ENCODE results near the gene DAP. TPM values are rescaled to one million over a fixed set of nuclear protein-coding genes. Genes with fewer than 3 reads are reported as not detected.

DAP gene
- polyA plus RNA-seq, 2 donors = 20.0 to 27.7 TPM

DNA sequence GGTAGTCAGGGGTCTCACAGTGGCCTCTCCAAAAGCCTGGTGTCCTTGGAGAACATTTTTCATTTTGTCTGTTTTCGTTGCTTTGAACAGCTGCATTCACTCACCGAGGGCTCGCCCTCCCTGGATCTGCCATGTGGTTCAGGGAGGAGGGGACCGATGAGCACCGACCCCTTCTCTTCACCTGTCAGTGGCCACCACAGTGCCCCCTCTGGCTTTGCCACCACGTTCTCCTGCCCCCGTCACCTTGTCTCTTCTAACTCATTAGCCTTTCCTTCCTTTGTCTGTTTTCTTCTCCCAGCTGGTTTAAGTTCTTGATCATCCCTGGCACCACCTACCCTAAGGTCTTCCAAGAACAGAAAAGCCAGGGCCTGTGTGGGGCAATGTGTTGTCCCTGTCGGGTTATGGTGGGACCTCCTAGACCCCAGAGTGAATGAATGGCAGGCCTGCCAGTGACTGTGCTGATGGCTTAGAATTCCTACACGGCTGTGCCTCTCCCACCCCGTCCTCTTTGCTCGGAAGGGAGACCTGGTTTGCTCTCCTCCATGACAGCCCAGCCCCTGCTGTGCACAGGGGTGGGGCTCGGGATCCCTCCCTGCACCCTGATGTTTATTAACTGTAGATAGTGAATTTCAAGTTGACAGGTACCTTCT, 107.2 kb downstream of the DAP start:
- WGBS, 2 donors = 76 to 77% methylated on average over 12 of the region's 12 CpGs
- no peaks in the 10 kb centered on the region for H3K27me3 ChIP-seq (ENCODE audit: control insufficient read depth in 1 of 2, insufficient read depth in 2 of 2, low read length in 2 of 2)
- no peak overlapping the region for H3K4me3 ChIP-seq (ENCODE audit: low read depth in 1 of 2, low read length in 2 of 2)

DNA sequence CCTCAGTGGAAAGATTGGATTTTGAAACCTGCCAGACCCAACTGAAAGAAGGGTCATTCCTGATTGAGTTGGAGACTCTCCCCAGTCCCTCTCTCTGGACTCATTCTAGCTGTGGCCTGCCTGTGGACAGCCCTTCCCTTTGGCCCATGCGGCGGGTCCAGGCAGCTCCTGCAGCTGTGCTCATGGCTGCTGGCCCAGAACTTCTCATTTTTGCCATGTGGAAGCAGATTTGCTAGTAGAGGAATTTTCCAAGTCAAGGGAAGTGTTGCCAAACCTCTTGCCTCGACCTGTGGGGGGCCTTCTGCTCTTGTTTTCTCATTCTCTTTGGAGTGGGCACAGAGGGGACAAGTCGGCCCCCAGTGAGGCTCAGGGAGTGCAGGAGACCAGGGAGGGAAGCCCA, 108.0 kb downstream of the DAP start:
- H3K27ac ChIP-seq (ENCODE audit: low read depth in 2 of 2, low read length in 1 of 2) = no peak overlapping the region
- peaks cover 0 to 2% of the 10 kb centered on the region in 2 donors for H3K4me1 ChIP-seq (ENCODE audit: control insufficient read depth in 2 of 2, insufficient read depth in 2 of 2, low read length in 1 of 2)
- H3K9me3 ChIP-seq (ENCODE audit: control insufficient read depth in 2 of 2, insufficient read depth in 1 of 2, low read depth in 1 of 2, low read length in 1 of 2) = no peaks in the 10 kb centered on the region
- WGBS, 2 donors = 25 to 27% methylated on average over 4 of the region's 4 CpGs
- peaks cover 0 to 3% of the 10 kb centered on the region in 2 donors for H3K36me3 ChIP-seq (ENCODE audit: control insufficient read depth in 2 of 2, insufficient read depth in 2 of 2, low read length in 1 of 2)
- no peaks in the 10 kb centered on the region for H3K27me3 ChIP-seq (ENCODE audit: control insufficient read depth in 1 of 2, insufficient read depth in 2 of 2, low read length in 2 of 2)
- no peak overlapping the region for H3K4me3 ChIP-seq (ENCODE audit: low read depth in 1 of 2, low read length in 2 of 2)

More for the DNA sequence above, 107.2 kb downstream of the DAP start:
- no peaks in the 10 kb centered on the region for H3K9me3 ChIP-seq (ENCODE audit: control insufficient read depth in 2 of 2, insufficient read depth in 1 of 2, low read depth in 1 of 2, low read length in 1 of 2)
- H3K4me1 ChIP-seq (ENCODE audit: control insufficient read depth in 2 of 2, insufficient read depth in 2 of 2, low read length in 1 of 2) = peaks cover 0 to 2% of the 10 kb centered on the region in 2 donors
- H3K36me3 ChIP-seq (ENCODE audit: control insufficient read depth in 2 of 2, insufficient read depth in 2 of 2, low read length in 1 of 2) = peaks cover 0 to 3% of the 10 kb centered on the region in 2 donors
- H3K27ac ChIP-seq (ENCODE audit: low read depth in 2 of 2, low read length in 1 of 2) = no peak overlapping the region

- H3K4me1 ChIP-seq (ENCODE audit: control insufficient read depth in 2 of 2, insufficient read depth in 2 of 2, low read length in 1 of 2) = peaks cover 0 to 2% of the 10 kb centered on the region in 2 donors
- H3K36me3 ChIP-seq (ENCODE audit: control insufficient read depth in 2 of 2, insufficient read depth in 2 of 2, low read length in 1 of 2) = peaks cover 0 to 3% of the 10 kb centered on the region in 2 donors
- H3K27ac ChIP-seq (ENCODE audit: low read depth in 2 of 2, low read length in 1 of 2) = no peak overlapping the region
- H3K4me3 ChIP-seq (ENCODE audit: low read depth in 1 of 2, low read length in 2 of 2) = no peak overlapping the region
- no peaks in the 10 kb centered on the region for H3K27me3 ChIP-seq (ENCODE audit: control insufficient read depth in 1 of 2, insufficient read depth in 2 of 2, low read length in 2 of 2)
- 82 to 85% methylated on average over 8 of the region's 8 CpGs for WGBS, 2 donors
- H3K9me3 ChIP-seq (ENCODE audit: control insufficient read depth in 2 of 2, insufficient read depth in 1 of 2, low read depth in 1 of 2, low read length in 1 of 2) = no peaks in the 10 kb centered on the region
Observed at GRCh38 chr5:10652606-10653005, 108.4 kb downstream of the DAP start.

- no peak overlapping the region for H3K4me3 ChIP-seq (ENCODE audit: low read depth in 1 of 2, low read length in 2 of 2)
- peaks cover 0 to 3% of the 10 kb centered on the region in 2 donors for H3K36me3 ChIP-seq (ENCODE audit: control insufficient read depth in 2 of 2, insufficient read depth in 2 of 2, low read length in 1 of 2)
- 89 to 90% methylated on average over 13 of the region's 13 CpGs for WGBS, 2 donors
- H3K27ac ChIP-seq (ENCODE audit: low read depth in 2 of 2, low read length in 1 of 2) = no peak overlapping the region
- no peaks in the 10 kb centered on the region for H3K9me3 ChIP-seq (ENCODE audit: control insufficient read depth in 2 of 2, insufficient read depth in 1 of 2, low read depth in 1 of 2, low read length in 1 of 2)
- H3K27me3 ChIP-seq (ENCODE audit: control insufficient read depth in 1 of 2, insufficient read depth in 2 of 2, low read length in 2 of 2) = no peaks in the 10 kb centered on the region
- H3K4me1 ChIP-seq (ENCODE audit: control insufficient read depth in 2 of 2, insufficient read depth in 2 of 2, low read length in 1 of 2) = peaks cover 0 to 2% of the 10 kb centered on the region in 2 donors
Observed at GRCh38 chr5:10652151-10652550, 108.9 kb downstream of the DAP start.

GRCh38 chr5:10649666-10650380, 111.2 kb downstream of the DAP start:
- no peaks in the 10 kb centered on the region for H3K9me3 ChIP-seq (ENCODE audit: control insufficient read depth in 2 of 2, insufficient read depth in 1 of 2, low read depth in 1 of 2, low read length in 1 of 2)
- peaks cover 0 to 3% of the 10 kb centered on the region in 2 donors for H3K36me3 ChIP-seq (ENCODE audit: control insufficient read depth in 2 of 2, insufficient read depth in 2 of 2, low read length in 1 of 2)
- no peak overlapping the region for H3K4me3 ChIP-seq (ENCODE audit: low read depth in 1 of 2, low read length in 2 of 2)
- WGBS, 2 donors = 44 to 58% methylated on average over 57 to 68 of the region's 68 CpGs
- H3K4me1 ChIP-seq (ENCODE audit: control insufficient read depth in 2 of 2, insufficient read depth in 2 of 2, low read length in 1 of 2) = peaks cover 0 to 2% of the 10 kb centered on the region in 2 donors
- H3K27ac ChIP-seq (ENCODE audit: low read depth in 2 of 2, low read length in 1 of 2) = no peak overlapping the region
- no peaks in the 10 kb centered on the region for H3K27me3 ChIP-seq (ENCODE audit: control insufficient read depth in 1 of 2, insufficient read depth in 2 of 2, low read length in 2 of 2)

DNA sequence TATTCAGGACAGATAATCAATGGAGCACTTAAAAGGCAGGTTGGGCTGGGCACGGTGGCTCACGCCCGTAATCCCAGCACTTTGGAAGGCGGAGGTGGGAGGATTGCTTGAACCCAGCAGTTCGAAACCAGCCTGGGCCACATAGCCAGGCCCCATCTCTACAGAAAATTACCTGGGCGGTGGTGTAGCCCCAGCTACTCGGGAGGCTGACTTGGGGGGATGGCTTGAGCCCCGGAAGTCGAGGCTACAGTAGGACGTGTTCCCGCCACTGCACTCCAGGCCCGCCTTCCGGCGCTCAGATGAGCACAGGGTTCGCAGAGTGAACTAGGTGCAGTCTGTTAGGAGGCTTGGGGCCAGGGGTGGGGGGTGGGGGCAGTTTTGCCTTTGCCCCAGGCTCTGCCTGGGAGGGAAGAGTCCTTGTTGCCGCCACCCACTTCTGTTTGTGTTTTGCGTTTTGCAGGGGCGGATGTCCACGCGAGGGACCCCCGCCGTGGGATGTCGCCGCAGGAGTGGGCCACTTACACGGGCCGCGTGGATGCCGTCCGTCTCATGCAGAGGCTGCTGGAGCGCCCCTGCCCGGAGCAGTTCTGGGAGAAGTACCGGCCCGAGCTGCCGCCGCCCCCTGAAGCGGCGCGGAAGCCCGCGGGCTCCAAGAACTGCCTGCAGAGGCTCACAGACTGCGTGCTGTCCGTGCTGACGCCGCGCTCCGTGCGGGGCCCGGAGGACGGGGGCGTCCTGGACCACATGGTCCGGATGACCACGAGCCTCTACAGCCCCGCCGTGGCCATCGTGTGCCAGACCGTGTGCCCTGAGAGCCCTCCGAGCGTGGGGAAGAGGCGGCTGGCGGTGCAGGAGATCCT, 112.0 kb downstream of the DAP start:
- Histone ChIP-seq H3K4me3 (ENCODE audit: low read depth in 1 of 2, low read length in 2 of 2) (no peak overlapping the region), H3K4me1 (ENCODE audit: control insufficient read depth in 2 of 2, insufficient read depth in 2 of 2, low read length in 1 of 2) (peaks cover 0 to 2% of the 10 kb centered on the region in 2 donors), H3K27me3 (ENCODE audit: control insufficient read depth in 1 of 2, insufficient read depth in 2 of 2, low read length in 2 of 2) (no peaks in the 10 kb centered on the region), H3K27ac (ENCODE audit: low read depth in 2 of 2, low read length in 1 of 2) (no peak overlapping the region), H3K9me3 (ENCODE audit: control insufficient read depth in 2 of 2, insufficient read depth in 1 of 2, low read depth in 1 of 2, low read length in 1 of 2) (no peaks in the 10 kb centered on the region), H3K36me3 (ENCODE audit: control insufficient read depth in 2 of 2, insufficient read depth in 2 of 2, low read length in 1 of 2) (peaks cover 0 to 3% of the 10 kb centered on the region in 2 donors)
- WGBS, 2 donors = 61 to 65% methylated on average over 57 to 60 of the region's 60 CpGs

- no peak overlapping the region for H3K27ac ChIP-seq (ENCODE audit: low read depth in 2 of 2, low read length in 1 of 2)
- no peak overlapping the region for H3K4me3 ChIP-seq (ENCODE audit: low read depth in 1 of 2, low read length in 2 of 2)
- H3K36me3 ChIP-seq (ENCODE audit: control insufficient read depth in 2 of 2, insufficient read depth in 2 of 2, low read length in 1 of 2) = peaks cover 0 to 3% of the 10 kb centered on the region in 2 donors
- no peaks in the 10 kb centered on the region for H3K9me3 ChIP-seq (ENCODE audit: control insufficient read depth in 2 of 2, insufficient read depth in 1 of 2, low read depth in 1 of 2, low read length in 1 of 2)
- H3K27me3 ChIP-seq (ENCODE audit: control insufficient read depth in 1 of 2, insufficient read depth in 2 of 2, low read length in 2 of 2) = no peaks in the 10 kb centered on the region
- 97 to 98% methylated on average over 5 of the region's 5 CpGs for WGBS, 2 donors
- peaks cover 0 to 2% of the 10 kb centered on the region in 2 donors for H3K4me1 ChIP-seq (ENCODE audit: control insufficient read depth in 2 of 2, insufficient read depth in 2 of 2, low read length in 1 of 2)
Observed at GRCh38 chr5:10647640-10648039, 113.4 kb downstream of the DAP start.

GRCh38 chr5:10645671-10646070, 115.4 kb downstream of the DAP start:
- Histone ChIP-seq H3K27me3 (ENCODE audit: control insufficient read depth in 1 of 2, insufficient read depth in 2 of 2, low read length in 2 of 2) (no peaks in the 10 kb centered on the region), H3K36me3 (ENCODE audit: control insufficient read depth in 2 of 2, insufficient read depth in 2 of 2, low read length in 1 of 2) (no peaks in the 10 kb centered on the region), H3K27ac (ENCODE audit: low read depth in 2 of 2, low read length in 1 of 2) (no peak overlapping the region), H3K4me3 (ENCODE audit: low read depth in 1 of 2, low read length in 2 of 2) (no peak overlapping the region), H3K9me3 (ENCODE audit: control insufficient read depth in 2 of 2, insufficient read depth in 1 of 2, low read depth in 1 of 2, low read length in 1 of 2) (no peaks in the 10 kb centered on the region), H3K4me1 (ENCODE audit: control insufficient read depth in 2 of 2, insufficient read depth in 2 of 2, low read length in 1 of 2) (no peaks in the 10 kb centered on the region)
- WGBS, 2 donors = 75 to 76% methylated on average over 6 of the region's 6 CpGs

DNA sequence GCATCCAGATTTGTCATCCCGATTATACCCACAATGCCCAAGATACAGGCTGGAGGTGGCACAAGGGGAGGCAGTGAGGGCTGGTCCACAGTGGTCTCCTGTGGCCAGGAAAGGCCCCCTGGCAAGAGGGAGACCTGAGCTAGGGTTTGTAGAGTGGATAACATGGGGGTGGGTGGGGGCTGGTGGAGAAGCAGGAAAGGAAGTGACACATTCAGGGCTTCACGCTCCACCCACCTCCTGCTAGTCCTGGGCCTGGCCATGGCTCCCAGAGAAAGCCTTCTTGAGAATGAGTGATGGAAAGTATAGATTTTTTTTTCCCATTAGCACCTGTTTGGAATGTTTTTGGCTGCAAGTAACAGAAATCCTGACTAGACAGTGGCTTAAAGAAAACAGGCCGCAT, 115.9 kb downstream of the DAP start:
- WGBS, 2 donors = 87 to 93% methylated on average over 3 of the region's 3 CpGs
- H3K27me3 ChIP-seq (ENCODE audit: control insufficient read depth in 1 of 2, insufficient read depth in 2 of 2, low read length in 2 of 2) = no peaks in the 10 kb centered on the region
- no peaks in the 10 kb centered on the region for H3K9me3 ChIP-seq (ENCODE audit: control insufficient read depth in 2 of 2, insufficient read depth in 1 of 2, low read depth in 1 of 2, low read length in 1 of 2)
- H3K36me3 ChIP-seq (ENCODE audit: control insufficient read depth in 2 of 2, insufficient read depth in 2 of 2, low read length in 1 of 2) = no peaks in the 10 kb centered on the region
- no peak overlapping the region for H3K27ac ChIP-seq (ENCODE audit: low read depth in 2 of 2, low read length in 1 of 2)
- H3K4me3 ChIP-seq (ENCODE audit: low read depth in 1 of 2, low read length in 2 of 2) = no peak overlapping the region
- H3K4me1 ChIP-seq (ENCODE audit: control insufficient read depth in 2 of 2, insufficient read depth in 2 of 2, low read length in 1 of 2) = no peaks in the 10 kb centered on the region
